WTC11 (cell line): Measurements from ENCODE around the gene PCDH9. TPM values are rescaled to one million over a fixed set of nuclear protein-coding genes. Genes with fewer than 3 reads are reported as not detected.

Experiments used
- ATAC-seq: fragments of 200-7000 bp; cut with Tn5 transposase; 2 replicates; pipeline ENCODE4 v1.10.0; 2021; ENCODE audit warnings: mild to moderate bottlenecking, moderate library complexity
- CTCF ChIA-PET: fragments of 300-600 bp; sonication (Branson Sonifier 250); formaldehyde crosslinking; loops from one replicate; lab custom pipeline; 2021; ENCODE audit warnings: antibody characterized with exemption; lab: Charles Lee
- POLR2A ChIA-PET: fragments of 350-600 bp; sonication (Branson Sonifier 250); formaldehyde crosslinking; loops from one replicate; lab custom pipeline; 2021; ENCODE audit warnings: antibody characterized with exemption; lab: Charles Lee
- DNase-seq: peaks from one replicate; pipeline ENCODE4 v3.0.0; 2021; ENCODE audit warnings: low spot score
- H3K27ac Mint-ChIP-seq: 2 replicates; pipeline ENCODE4 v1.8.0; 2021; ENCODE audit warnings: mixed read lengths
- H3K27me3 Mint-ChIP-seq: 2 replicates; pipeline ENCODE4 v1.8.0; 2021; ENCODE audit warnings: low read depth, mild to moderate bottlenecking, moderate library complexity, mixed read lengths
- H3K36me3 Mint-ChIP-seq: 2 replicates; pipeline ENCODE4 v1.8.0; 2021; ENCODE audit warnings: mixed read lengths
- H3K4me1 Mint-ChIP-seq: 2 replicates; pipeline ENCODE4 v1.8.0; 2022; ENCODE audit warnings: mixed read lengths
- H3K4me3 Mint-ChIP-seq: 2 replicates; pipeline ENCODE4 v1.8.0; 2021; ENCODE audit warnings: mild to moderate bottlenecking, moderate library complexity, mixed read lengths
- H3K9me3 Mint-ChIP-seq: 2 replicates; pipeline ENCODE4 v1.8.0; 2021; ENCODE audit warnings: mixed read lengths
- AR ChIP-seq: fragments of 250-450 bp; sonication (Bioruptor Pico); IDR thresholded peaks from 2 replicates; pipeline ENCODE4 v1.9.0; 2021; ENCODE audit warnings: mild to moderate bottlenecking
- ATF6 ChIP-seq: sonication (generic); formaldehyde crosslinking; IDR thresholded peaks from 2 replicates; pipeline ENCODE4 v1.8.1; 2023; ENCODE audit warnings: mild to moderate bottlenecking, missing genetic modification reagents
- E2F4 ChIP-seq: sonication (generic); formaldehyde crosslinking; IDR thresholded peaks from 2 replicates; pipeline ENCODE4 v1.8.1; 2022; ENCODE audit warnings: low read depth, mild to moderate bottlenecking, moderate library complexity, missing genetic modification reagents, borderline replicate concordance
- ELF4 ChIP-seq: sonication (generic); formaldehyde crosslinking; IDR thresholded peaks from 2 replicates; pipeline ENCODE4 v1.8.1; 2022; ENCODE audit warnings: low read depth, mild to moderate bottlenecking, moderate library complexity, missing genetic modification reagents
- ESRRA ChIP-seq: sonication (generic); formaldehyde crosslinking; IDR thresholded peaks from 2 replicates; pipeline ENCODE4 v1.8.1; 2022; ENCODE audit warnings: mild to moderate bottlenecking, missing genetic modification reagents, borderline replicate concordance
- FOXP1 ChIP-seq: sonication (generic); formaldehyde crosslinking; IDR thresholded peaks from 2 replicates; pipeline ENCODE4 v1.8.0; 2022; ENCODE audit warnings: missing genetic modification reagents, mild to moderate bottlenecking, moderate library complexity, borderline replicate concordance
- FOXP4 ChIP-seq: sonication (generic); formaldehyde crosslinking; IDR thresholded peaks from 2 replicates; pipeline ENCODE4 v1.8.0; 2022; ENCODE audit warnings: mild to moderate bottlenecking, missing genetic modification reagents
- HMGA2 ChIP-seq: fragments of 250-450 bp; sonication (Bioruptor Pico); IDR thresholded peaks from 2 replicates; pipeline ENCODE4 v1.4.0; 2021; ENCODE audit warnings: mild to moderate bottlenecking, moderate library complexity
- NFATC4 ChIP-seq: fragments of 250-450 bp; sonication (Bioruptor Pico); IDR thresholded peaks from 2 replicates; pipeline ENCODE4 v1.9.0; 2021; ENCODE audit warnings: mild to moderate bottlenecking
- NFE2L1 ChIP-seq: sonication (generic); formaldehyde crosslinking; IDR thresholded peaks from 2 replicates; pipeline ENCODE4 v1.8.1; 2023; ENCODE audit warnings: missing genetic modification reagents
- NFYB ChIP-seq: sonication (generic); formaldehyde crosslinking; conservative IDR thresholded peaks from 2 replicates; pipeline ENCODE4 v1.8.0; 2022; ENCODE audit warnings: low read depth, missing genetic modification reagents
- PREB ChIP-seq: sonication (generic); formaldehyde crosslinking; IDR thresholded peaks from 2 replicates; pipeline ENCODE4 v1.8.1; 2022; ENCODE audit warnings: mild to moderate bottlenecking, missing genetic modification reagents, moderate library complexity, borderline replicate concordance
- TEAD4 ChIP-seq: sonication (generic); formaldehyde crosslinking; IDR thresholded peaks from 2 replicates; pipeline ENCODE4 v1.8.0; 2022; ENCODE audit warnings: mild to moderate bottlenecking, missing genetic modification reagents
- ZNF121 ChIP-seq: sonication (generic); formaldehyde crosslinking; IDR thresholded peaks from 2 replicates; pipeline ENCODE4 v1.8.0; 2023; ENCODE audit warnings: missing genetic modification reagents
- ZNF219 ChIP-seq: sonication (generic); formaldehyde crosslinking; IDR thresholded peaks from 2 replicates; pipeline ENCODE4 v1.8.0; 2023; ENCODE audit warnings: missing genetic modification reagents, mild to moderate bottlenecking, borderline replicate concordance
- ZNF263 ChIP-seq: sonication (generic); formaldehyde crosslinking; IDR thresholded peaks from 2 replicates; pipeline ENCODE4 v1.8.1; 2022; ENCODE audit warnings: low read depth, mild to moderate bottlenecking, moderate library complexity, missing genetic modification reagents
- ZNF416 ChIP-seq: fragments of 250-450 bp; sonication (Bioruptor Pico); IDR thresholded peaks from 2 replicates; pipeline ENCODE4 v1.9.0; 2021; ENCODE audit warnings: mild to moderate bottlenecking, inconsistent platforms
- total RNA-seq: library from RNA; stranded (reverse); gene quantifications from 3 replicates; pipeline ENCODE4 v1.2.3, GENCODE V29; 2021

Gene PCDH9
- total RNA-seq, 1 experiment from 2014 or later = 0.48 TPM

GRCh38 chr13:66578305-66578704, 651.8 kb downstream of the PCDH9 start (continued):
- TF ChIP-seq FOXP4 (CRISPR knock-in tag) (no peak), AR (CRISPR knock-in tag) (no peak)

GRCh38 chr13:66577358-66577757, 652.8 kb downstream of the PCDH9 start:
- TF ChIP-seq NFE2L1 = no peak
- TF ChIP-seq ZNF263 (CRISPR knock-in tag) = no peak
- TF ChIP-seq TEAD4 (CRISPR knock-in tag) = no peak
- no peak for TF ChIP-seq ATF6 (CRISPR knock-in tag)
- TF ChIP-seq E2F4 (CRISPR knock-in tag) = no peak
- no peak for TF ChIP-seq NFYB (CRISPR knock-in tag)
- TF ChIP-seq ZNF416 (CRISPR knock-in tag) = no peak
- no peak for TF ChIP-seq FOXP1 (CRISPR knock-in tag)
- TF ChIP-seq ZNF219 (CRISPR knock-in tag) = no peak
- TF ChIP-seq ELF4 (CRISPR knock-in tag) = no peak
- no peak for TF ChIP-seq HMGA2 (CRISPR knock-in tag)
- TF ChIP-seq NFATC4 (CRISPR knock-in tag) = no peak
- TF ChIP-seq PREB (CRISPR knock-in tag) = no peak
- TF ChIP-seq ZNF121 (CRISPR knock-in tag) = no peak
- TF ChIP-seq ESRRA (CRISPR knock-in tag) = no peak
- TF ChIP-seq, all 79 proteins: peak for 0
- CTCF ChIA-PET = no interaction called here
- Mint-ChIP-seq H3K27me3 (no peaks in the 10 kb centered on the region), H3K9me3 (peaks cover 2% of the 10 kb centered on the region), H3K4me3 (no peak overlapping the region), H3K4me1 (peaks cover 15% of the 10 kb centered on the region), H3K27ac (no peak overlapping the region), H3K36me3 (no peaks in the 10 kb centered on the region)
- POLR2A ChIA-PET = no interaction called here
- DNase-seq (no peak), ATAC-seq (no peak)
